G401.6 (cell line): ENCODE measurements around the gene DPH1.

Experiments
- FAIRE-seq: peaks from 2 replicates; lab custom pipeline; 2012; peaks lifted over from hg19 to GRCh38; lab: Jason Lieb, UNC

DPH1 gene

GRCh38 chr17:2082003-2082781 lies 52.2 kb downstream of the DPH1 start:
- no peak for FAIRE-seq

GRCh38 chr17:2083613-2084035 lies 53.7 kb downstream of the DPH1 start:
- FAIRE-seq: no peak

DNA sequence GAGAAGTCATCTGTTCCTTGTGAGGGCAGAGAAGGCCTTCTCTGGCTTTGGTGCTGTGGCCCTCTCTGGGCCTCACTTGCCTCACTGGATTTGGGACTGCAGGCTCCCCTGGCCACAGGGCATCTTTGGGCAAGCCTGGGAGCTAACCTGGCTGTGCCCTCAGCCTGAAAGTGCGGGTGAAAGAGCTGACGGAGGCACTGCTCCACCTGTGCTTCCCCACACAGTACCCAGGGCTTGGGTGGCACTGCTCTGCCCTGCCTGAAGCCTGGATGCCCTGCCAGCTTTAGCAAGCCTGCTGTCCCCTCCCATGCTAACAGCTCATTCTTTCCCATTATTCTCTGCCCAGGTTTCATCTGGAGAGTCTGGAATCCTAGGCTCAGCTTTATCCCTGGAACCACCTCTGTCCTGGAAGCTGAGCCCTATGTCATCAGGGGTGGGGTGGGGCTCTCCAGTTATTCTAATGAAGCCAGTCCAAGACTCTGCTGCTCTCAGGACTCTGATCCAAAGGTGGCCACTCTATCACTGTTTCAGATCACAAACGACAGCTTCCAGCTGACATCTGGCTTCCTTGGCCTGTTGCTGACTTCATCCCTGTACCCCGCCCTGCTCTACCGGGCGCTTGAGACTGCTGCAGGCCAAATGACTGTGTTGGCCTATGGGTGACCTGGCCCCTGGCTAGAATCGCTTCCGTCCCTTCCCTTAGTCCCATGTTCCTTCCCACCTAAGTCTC lies 54.2 kb downstream of the DPH1 start:
- FAIRE-seq: no peak

- FAIRE-seq: no peak
These were observed 55.1 kb downstream of the DPH1 start for GRCh38 chr17:2084766-2085647.

- FAIRE-seq: no peak
These were observed 55.6 kb downstream of the DPH1 start for GRCh38 chr17:2085648-2085949.

DNA sequence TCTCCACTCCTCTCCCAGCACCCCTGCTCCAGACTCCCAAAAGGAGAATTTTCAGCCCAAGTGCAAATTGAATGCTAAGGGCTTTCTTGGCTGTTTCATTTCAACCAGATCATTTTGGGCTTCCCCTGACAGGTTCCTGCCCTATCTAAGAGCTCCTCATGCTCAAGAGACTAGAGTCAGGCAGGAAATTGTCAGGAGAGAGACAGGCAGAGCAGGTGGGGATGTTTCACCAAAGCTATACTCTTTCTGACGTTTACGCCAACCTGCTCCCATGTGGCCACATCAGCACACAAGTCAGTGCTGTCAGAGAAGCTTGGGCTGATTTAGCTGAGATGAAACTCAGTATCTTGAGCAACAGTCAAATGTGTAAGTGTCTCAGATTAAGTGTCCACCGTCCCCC lies 56.4 kb downstream of the DPH1 start:
- no peak for FAIRE-seq

DNA sequence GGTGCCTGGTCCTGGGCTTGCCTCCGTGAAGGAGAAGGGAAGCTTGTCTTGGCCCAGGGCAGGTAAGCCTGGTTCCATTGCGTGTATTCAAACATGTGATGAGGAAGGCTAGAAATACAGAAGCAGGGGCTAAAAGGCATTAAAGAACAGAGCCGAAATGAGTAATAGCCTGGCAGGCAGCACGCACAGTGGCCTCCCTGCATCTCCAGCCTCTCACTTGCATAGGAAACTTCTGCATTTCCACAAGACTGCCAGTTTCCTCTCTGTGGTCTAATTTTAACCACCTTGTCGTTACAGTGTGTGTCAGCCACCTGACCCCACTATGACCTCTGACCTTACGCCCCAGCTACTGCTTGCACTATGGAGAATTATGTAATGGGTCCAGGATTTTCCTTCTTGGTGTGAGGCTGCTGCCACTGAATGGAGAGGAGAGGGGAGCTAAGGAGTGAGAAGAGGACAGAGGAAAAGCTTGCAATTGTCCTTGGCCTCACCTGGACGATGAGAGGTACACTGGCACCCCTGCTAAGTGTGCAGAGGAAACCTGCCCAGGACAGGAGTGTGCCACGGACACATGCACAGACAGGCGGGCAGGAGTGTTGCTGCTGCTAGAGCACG lies 57.8 kb downstream of the DPH1 start:
- no peak for FAIRE-seq

- FAIRE-seq: no peak
These were observed 59.1 kb downstream of the DPH1 start for GRCh38 chr17:2089021-2089422.

- no peak for FAIRE-seq
These were observed 60.3 kb downstream of the DPH1 start for GRCh38 chr17:2090210-2090641.

DNA sequence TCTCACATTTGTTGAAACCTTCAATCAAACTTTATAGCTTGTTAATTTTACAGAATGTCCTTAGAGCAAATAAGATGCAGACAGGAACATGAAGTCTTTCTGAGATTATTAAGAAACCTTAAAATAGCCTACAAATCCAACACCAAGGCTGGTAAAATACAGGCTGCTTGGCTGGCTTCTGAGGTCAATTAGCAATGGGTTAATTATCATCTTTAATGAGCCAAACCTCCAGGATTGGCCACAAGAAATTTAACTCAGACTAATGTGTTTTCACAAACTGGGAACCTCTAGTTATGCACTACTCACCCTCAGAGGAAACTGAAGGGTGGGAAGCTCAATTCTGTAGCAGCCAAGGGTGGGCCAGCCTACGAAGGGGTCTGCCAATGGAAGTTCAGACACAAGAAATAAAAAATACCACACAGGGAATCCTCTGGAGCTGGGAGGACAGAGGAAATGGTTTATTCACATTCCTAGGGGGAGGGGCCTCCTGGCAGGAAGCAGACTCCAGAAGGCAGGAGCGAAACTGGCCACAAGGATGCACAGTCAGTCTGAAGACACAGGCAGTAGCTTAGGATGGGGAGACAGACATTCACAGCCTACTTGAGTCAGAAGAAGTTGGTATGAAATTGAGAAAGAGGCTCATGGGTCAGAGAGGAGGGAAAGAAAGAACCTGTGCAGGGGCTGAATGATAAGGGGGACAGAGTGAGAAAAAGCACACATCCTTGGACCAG lies 61.0 kb downstream of the DPH1 start:
- FAIRE-seq: no peak

DNA sequence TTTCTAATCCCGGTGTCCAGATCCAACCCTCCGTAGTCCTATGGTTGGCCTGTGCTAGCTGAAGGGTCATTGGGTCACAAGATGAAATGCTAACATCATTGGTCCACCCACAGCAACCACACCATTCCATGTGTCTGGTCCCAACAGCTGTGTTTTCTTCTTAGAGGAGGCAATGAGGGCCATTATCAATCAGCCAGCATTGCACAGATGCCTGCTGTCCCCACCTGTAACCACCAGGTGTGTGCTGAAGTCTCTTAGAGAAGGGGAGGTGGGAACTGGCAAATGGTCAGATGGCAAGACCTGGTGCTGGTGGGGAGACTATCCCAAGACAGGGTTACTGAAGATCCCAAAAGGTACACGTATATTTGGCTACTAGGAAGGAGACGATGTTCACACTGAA lies 62.3 kb downstream of the DPH1 start:
- FAIRE-seq: no peak

DNA sequence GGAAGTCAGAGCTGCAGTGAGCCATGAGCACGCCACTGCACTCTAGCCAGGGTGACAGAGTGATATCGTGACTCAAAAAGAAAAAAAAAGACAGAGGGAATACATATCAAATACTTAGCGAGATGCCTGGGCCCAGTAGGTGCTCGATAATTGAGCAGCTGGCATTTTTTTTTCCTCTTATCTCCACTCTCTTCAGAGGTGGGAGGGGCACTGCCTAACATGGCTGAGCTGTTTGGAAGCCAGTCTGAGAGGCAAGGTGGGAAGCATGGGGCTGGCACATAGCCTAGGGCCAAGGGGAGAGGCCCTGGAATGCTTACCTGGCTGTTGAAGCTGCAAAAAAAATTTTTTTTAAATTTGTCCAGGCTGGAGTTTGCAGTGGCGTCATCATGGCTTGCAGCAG lies 63.4 kb downstream of the DPH1 start:
- no peak for FAIRE-seq
